SK-N-SH treated with all-trans-retinoic acid at 6 μM for 48 hours (cell line): ENCODE results near the gene SMIM41.

Experiments
- ATAC-seq: fragments of 200-7000 bp; cut with Tn5 transposase; 3 replicates; pipeline ENCODE4 v1.9.1; 2020; ENCODE audit warnings: mild to moderate bottlenecking, moderate library complexity
- ARNTL ChIP-seq: fragments of 450-650 bp; formaldehyde crosslinking; IDR thresholded peaks from 2 replicates; pipeline ENCODE4 v1.5.0; 2020; ENCODE audit warnings: low read depth, mild to moderate bottlenecking, moderate library complexity, borderline replicate concordance
- BACH2 ChIP-seq: fragments of 250-450 bp; sonication (Bioruptor Pico); IDR thresholded peaks from 2 replicates; pipeline ENCODE4 v1.9.0; 2021; ENCODE audit warnings: mild to moderate bottlenecking, borderline replicate concordance
- CREB5 ChIP-seq: fragments of 250-450 bp; sonication (Bioruptor Pico); IDR thresholded peaks from 2 replicates; pipeline ENCODE4 v1.5.1; 2020; ENCODE audit warnings: low read depth, mild to moderate bottlenecking, moderate library complexity
- ESRRG ChIP-seq: fragments of 250-450 bp; sonication (Bioruptor Pico); IDR thresholded peaks from 2 replicates; pipeline ENCODE4 v1.6.1; 2021; ENCODE audit warnings: mild to moderate bottlenecking
- GLIS3 ChIP-seq: fragments of 250-450 bp; sonication (Bioruptor Pico); IDR thresholded peaks from 2 replicates; pipeline ENCODE4 v1.5.0; 2020; ENCODE audit warnings: mild to moderate bottlenecking, moderate library complexity
- ISL1 ChIP-seq: fragments of 250-450 bp; sonication (Bioruptor Pico); IDR thresholded peaks from 2 replicates; pipeline ENCODE4 v2.1.2; 2022; ENCODE audit warnings: mild to moderate bottlenecking, moderate library complexity
- OSR1 ChIP-seq: fragments of 250-450 bp; sonication (Bioruptor Pico); IDR thresholded peaks from 2 replicates; pipeline ENCODE4 v1.8.0; 2022; ENCODE audit warnings: moderate library complexity, mild to moderate bottlenecking, inconsistent platforms
- PPARA ChIP-seq: fragments of 250-450 bp; sonication (Bioruptor Pico); IDR thresholded peaks from 2 replicates; pipeline ENCODE4 v1.5.0; 2020; ENCODE audit warnings: mild to moderate bottlenecking, borderline replicate concordance
- RARB ChIP-seq: fragments of 250-450 bp; sonication (Bioruptor Pico); IDR thresholded peaks from 2 replicates; pipeline ENCODE4 v1.8.0; 2021; ENCODE audit warnings: mild to moderate bottlenecking, moderate library complexity
- SNAI2 ChIP-seq: fragments of 250-450 bp; sonication (Bioruptor Pico); IDR thresholded peaks from 2 replicates; pipeline ENCODE4 v1.5.0; 2020; ENCODE audit warnings: mild to moderate bottlenecking, moderate library complexity
- TCF4 ChIP-seq: fragments of 250-450 bp; sonication (Bioruptor Pico); IDR thresholded peaks from 2 replicates; pipeline ENCODE4 v1.8.0; 2021; ENCODE audit warnings: mild to moderate bottlenecking, moderate library complexity, borderline replicate concordance
- TOX ChIP-seq: fragments of 250-450 bp; sonication (Bioruptor Pico); IDR thresholded peaks from 2 replicates; pipeline ENCODE4 v1.8.0; 2021; ENCODE audit warnings: mild to moderate bottlenecking, moderate library complexity, borderline replicate concordance
- TSHZ2 ChIP-seq: fragments of 250-450 bp; sonication (Bioruptor Pico); IDR thresholded peaks from 2 replicates; pipeline ENCODE4 v1.5.0; 2020; ENCODE audit warnings: mild to moderate bottlenecking, moderate library complexity
- ZC3H10 ChIP-seq: fragments of 250-450 bp; sonication (Bioruptor Pico); IDR thresholded peaks from 2 replicates; pipeline ENCODE4 v1.5.1; 2021; ENCODE audit warnings: mild to moderate bottlenecking, moderate library complexity
- ZFP3 ChIP-seq: fragments of 250-450 bp; sonication (Bioruptor Pico); IDR thresholded peaks from 2 replicates; pipeline ENCODE4 v1.5.0; 2020; ENCODE audit warnings: mild to moderate bottlenecking, moderate library complexity
- ZFP30 ChIP-seq: fragments of 450-650 bp; formaldehyde crosslinking; IDR thresholded peaks from 2 replicates; pipeline ENCODE4 v1.5.0; 2022; ENCODE audit warnings: mild to moderate bottlenecking, moderate library complexity
- ZNF565 ChIP-seq: fragments of 450-650 bp; formaldehyde crosslinking; conservative IDR thresholded peaks from 2 replicates; pipeline ENCODE4 v1.5.0; 2020; ENCODE audit warnings: low read depth, mild to moderate bottlenecking, moderate library complexity
- ZNF70 ChIP-seq: fragments of 450-650 bp; formaldehyde crosslinking; IDR thresholded peaks from 2 replicates; pipeline ENCODE4 v1.5.0; 2020; ENCODE audit warnings: mild to moderate bottlenecking, moderate library complexity
- ZNF8 ChIP-seq: fragments of 450-650 bp; formaldehyde crosslinking; IDR thresholded peaks from 2 replicates; pipeline ENCODE4 v1.5.0; 2020; ENCODE audit warnings: mild to moderate bottlenecking, moderate library complexity
- TF ChIP-seq, protein P1 (sequence below): fragments of 250-450 bp; sonication (Bioruptor Pico); IDR thresholded peaks from 2 replicates; pipeline ENCODE4 v1.8.0; 2021; ENCODE audit warnings: low read depth, mild to moderate bottlenecking, moderate library complexity, borderline replicate concordance

The SMIM41 gene

DNA sequence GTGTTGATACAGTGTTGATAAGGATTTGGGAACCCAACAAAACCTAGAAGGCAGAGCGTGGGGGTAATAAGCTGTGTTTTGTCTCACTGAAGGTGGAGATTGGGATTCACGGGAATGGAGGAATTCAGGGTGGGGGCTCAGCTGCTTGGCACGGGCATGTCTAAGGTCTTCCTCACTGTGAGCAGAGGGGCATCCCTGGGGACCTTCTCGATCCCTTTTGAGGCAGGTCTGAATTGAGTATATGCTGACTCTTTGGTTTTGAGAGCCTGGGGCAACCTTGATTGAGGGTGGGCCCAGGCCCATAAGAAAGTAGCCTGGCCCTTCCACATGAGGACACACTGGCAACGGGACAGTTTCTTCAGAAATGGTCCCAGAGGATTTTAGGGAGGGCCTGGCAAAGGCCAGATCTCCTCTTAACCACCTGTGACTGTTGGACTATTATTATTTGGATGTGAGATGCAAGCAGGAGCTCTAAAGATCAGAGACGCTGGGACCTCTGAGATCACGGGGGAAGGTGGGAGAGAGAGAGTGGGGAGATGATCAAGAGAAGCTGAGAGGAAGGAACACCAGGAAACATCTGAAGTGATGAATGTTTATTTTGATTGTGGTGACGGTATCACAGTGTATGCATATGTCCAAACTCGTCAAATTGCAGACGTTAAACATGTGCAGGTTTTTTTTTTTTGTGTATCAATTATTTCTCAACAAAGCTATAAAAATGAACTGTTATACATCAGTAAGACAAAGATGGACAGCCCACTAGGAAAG, 48.4 kb downstream of the SMIM41 start (continued):
- TF ChIP-seq TOX (no peak), SNAI2 (CRISPR knock-in tag) (no peak), ZNF565 (CRISPR knock-in tag) (no peak), ZNF70 (CRISPR knock-in tag) (no peak), ZFP30 (CRISPR knock-in tag) (no peak)
- TF ChIP-seq, protein P1, sequence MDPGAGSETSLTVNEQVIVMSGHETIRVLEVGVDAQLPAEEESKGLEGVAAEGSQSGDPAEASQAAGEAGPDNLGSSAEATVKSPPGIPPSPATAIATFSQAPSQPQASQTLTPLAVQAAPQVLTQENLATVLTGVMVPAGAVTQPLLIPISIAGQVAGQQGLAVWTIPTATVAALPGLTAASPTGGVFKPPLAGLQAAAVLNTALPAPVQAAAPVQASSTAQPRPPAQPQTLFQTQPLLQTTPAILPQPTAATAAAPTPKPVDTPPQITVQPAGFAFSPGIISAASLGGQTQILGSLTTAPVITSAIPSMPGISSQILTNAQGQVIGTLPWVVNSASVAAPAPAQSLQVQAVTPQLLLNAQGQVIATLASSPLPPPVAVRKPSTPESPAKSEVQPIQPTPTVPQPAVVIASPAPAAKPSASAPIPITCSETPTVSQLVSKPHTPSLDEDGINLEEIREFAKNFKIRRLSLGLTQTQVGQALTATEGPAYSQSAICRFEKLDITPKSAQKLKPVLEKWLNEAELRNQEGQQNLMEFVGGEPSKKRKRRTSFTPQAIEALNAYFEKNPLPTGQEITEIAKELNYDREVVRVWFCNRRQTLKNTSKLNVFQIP (CRISPR knock-in tag), result no peak
- TF ChIP-seq, all 23 proteins: peak for 0

GRCh38 chr12:52130711-52131110, 51.2 kb downstream of the SMIM41 start:
- no peak for TF ChIP-seq ZNF70 (CRISPR knock-in tag)
- no peak for TF ChIP-seq SNAI2 (CRISPR knock-in tag)
- no peak for TF ChIP-seq OSR1 (CRISPR knock-in tag)
- TF ChIP-seq ARNTL (CRISPR knock-in tag), result no peak
- TF ChIP-seq RARB, result no peak
- TF ChIP-seq PPARA (CRISPR knock-in tag), result no peak
- no peak for TF ChIP-seq TCF4
- TF ChIP-seq TOX, result no peak
- TF ChIP-seq, protein P1 (CRISPR knock-in tag), result no peak
- TF ChIP-seq ZFP30 (CRISPR knock-in tag), result no peak
- TF ChIP-seq ZFP3 (CRISPR knock-in tag), result no peak
- no peak for TF ChIP-seq ZC3H10
- no peak for TF ChIP-seq CREB5 (CRISPR knock-in tag)
- TF ChIP-seq BACH2 (CRISPR knock-in tag), result no peak
- no peak for TF ChIP-seq ZNF565 (CRISPR knock-in tag)
- no peak for ATAC-seq

DNA sequence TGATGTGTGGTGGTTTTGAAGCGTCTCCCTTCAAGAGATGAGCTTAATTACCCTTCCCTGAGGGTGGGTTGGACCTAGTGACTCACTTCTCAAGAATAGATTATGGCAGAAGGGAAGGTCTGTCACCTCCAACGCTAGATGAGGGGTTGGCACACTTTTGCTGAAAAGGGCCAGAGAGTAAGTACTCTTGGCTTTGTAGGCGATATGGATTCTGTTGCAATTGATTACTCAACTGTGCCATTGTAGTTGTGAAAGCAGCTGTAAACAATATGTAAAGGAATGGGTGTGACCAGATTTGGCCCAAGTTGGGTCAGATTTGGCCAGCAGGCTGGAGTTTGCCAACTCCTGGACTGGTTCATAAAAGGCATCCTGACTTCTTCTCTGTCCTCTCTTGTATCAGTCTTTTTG, 53.3 kb downstream of the SMIM41 start:
- no peak for ATAC-seq
- no peak for TF ChIP-seq ZNF8 (CRISPR knock-in tag)
- no peak for TF ChIP-seq PPARA (CRISPR knock-in tag)

- TF ChIP-seq ESRRG (no peak), ARNTL (CRISPR knock-in tag) (no peak), PPARA (CRISPR knock-in tag) (no peak), GLIS3 (CRISPR knock-in tag) (no peak), ZC3H10 (no peak), TCF4 (no peak), TOX (no peak), CREB5 (CRISPR knock-in tag) (no peak)
- ATAC-seq, result no peak
These were observed 58.2 kb downstream of the SMIM41 start for GRCh38 chr12:52137746-52138145.

DNA sequence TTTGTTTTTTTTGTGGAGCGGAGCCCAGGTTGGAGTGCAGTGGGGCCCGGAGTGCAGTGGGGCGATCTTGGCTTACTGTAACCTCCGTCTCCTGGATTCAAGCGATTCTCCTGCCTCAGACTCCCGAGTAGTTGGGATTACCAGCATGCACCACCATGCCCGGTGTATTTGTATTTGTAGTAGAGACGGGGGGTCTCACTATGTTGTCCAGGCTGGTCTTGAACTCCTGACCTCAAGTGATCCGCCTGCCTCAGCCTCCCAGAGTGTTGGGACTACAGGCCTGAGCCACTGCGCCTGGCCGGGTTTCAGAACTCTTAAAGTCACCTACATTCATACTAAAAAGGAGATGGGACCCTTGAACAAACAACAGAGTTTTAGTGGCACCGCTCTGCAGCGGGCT, 59.6 kb downstream of the SMIM41 start:
- TF ChIP-seq ISL1 (CRISPR knock-in tag) (no peak), ZFP30 (CRISPR knock-in tag) (no peak), TSHZ2 (CRISPR knock-in tag) (no peak), ZNF70 (CRISPR knock-in tag) (no peak), TCF4 (no peak), BACH2 (CRISPR knock-in tag) (no peak), CREB5 (CRISPR knock-in tag) (no peak), PPARA (CRISPR knock-in tag) (no peak), GLIS3 (CRISPR knock-in tag) (no peak)
- TF ChIP-seq, protein P1 (CRISPR knock-in tag), result no peak
- ATAC-seq, result no peak
